ENCODE measurements around the gene SEC61B. TPM values are rescaled to one million over a fixed set of nuclear protein-coding genes. Genes with fewer than 3 reads are reported as not detected.

Gene SEC61B
- total RNA-seq, 4 donors from 2014 or later, result 78.8 to 143 (median 117) TPM

DNA sequence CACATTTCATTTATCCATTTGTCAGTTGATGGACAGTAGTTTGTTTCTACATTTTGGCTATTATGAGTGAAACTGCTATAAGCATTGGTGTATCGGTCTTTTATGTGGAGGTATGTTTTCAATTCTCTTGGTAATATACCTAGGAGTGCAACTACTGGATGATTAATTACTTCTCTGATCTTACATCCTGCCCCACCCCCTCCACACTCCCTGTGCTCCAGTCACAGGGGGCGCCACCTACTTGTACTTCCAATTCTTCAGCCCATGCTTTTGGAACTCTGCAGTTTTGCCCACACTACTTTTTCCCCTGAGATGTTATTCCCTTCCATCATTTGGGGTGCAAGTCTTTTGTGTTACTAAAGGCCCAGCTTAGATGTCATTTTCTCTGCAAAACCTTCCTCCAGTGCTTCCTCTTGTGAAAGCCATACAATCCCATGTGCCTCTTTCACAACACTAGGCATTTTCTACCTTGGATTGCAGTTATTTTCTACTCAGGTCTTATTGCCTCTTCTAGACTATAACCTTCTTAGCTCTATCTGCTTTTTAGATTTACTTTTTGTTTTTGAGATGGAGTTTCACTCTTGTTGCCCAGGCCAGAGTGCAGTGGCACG lies 42.1 kb downstream of the SEC61B start:
- no peak overlapping the region for H3K27ac ChIP-seq
- 84 to 97% methylated on average over 3 of the region's 3 CpGs for WGBS, 2 donors
- intact Hi-C loops (cut with DNase I), result no loop called here
- TF ChIP-seq, protein P1, sequence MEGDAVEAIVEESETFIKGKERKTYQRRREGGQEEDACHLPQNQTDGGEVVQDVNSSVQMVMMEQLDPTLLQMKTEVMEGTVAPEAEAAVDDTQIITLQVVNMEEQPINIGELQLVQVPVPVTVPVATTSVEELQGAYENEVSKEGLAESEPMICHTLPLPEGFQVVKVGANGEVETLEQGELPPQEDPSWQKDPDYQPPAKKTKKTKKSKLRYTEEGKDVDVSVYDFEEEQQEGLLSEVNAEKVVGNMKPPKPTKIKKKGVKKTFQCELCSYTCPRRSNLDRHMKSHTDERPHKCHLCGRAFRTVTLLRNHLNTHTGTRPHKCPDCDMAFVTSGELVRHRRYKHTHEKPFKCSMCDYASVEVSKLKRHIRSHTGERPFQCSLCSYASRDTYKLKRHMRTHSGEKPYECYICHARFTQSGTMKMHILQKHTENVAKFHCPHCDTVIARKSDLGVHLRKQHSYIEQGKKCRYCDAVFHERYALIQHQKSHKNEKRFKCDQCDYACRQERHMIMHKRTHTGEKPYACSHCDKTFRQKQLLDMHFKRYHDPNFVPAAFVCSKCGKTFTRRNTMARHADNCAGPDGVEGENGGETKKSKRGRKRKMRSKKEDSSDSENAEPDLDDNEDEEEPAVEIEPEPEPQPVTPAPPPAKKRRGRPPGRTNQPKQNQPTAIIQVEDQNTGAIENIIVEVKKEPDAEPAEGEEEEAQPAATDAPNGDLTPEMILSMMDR (IDR thresholded peaks at IDR 0.05), result peak in 1 of 6 experiments; percentile 37
- TF ChIP-seq POLR2A (IDR thresholded peaks at IDR 0.05), result no peak
- no peaks in the 10 kb centered on the region for H3K27me3 ChIP-seq
- no peaks in the 10 kb centered on the region for H3K36me3 ChIP-seq
- no peak overlapping the region for H3K4me3 ChIP-seq
- no peaks in the 10 kb centered on the region for H3K9me3 ChIP-seq
- no peak for DNase-seq
- peaks cover 15 to 18% (median 16%) of the 10 kb centered on the region in 3 donors for H3K4me1 ChIP-seq

DNA sequence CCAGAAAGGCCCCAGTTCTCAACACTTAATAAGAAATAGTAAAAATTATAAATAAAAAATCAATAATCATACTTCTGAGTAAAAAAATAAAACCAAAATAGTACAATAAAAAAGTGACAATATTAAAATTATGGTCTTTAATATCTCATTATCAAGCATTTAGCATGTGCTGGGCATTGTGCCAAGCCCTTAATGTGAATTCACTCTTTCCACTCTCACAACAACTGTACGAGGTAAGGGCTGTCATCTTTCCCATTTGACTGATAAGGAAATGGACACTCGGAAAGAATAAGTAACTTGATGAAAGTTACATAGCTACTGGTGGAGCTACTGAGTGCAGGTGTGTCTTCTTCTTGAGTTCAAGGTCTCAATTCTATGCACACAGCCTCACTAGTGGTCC lies 43.6 kb downstream of the SEC61B start:
- 49 to 60% methylated on average over 2 of the region's 2 CpGs for WGBS, 2 donors
- Histone ChIP-seq H3K36me3 (no peaks in the 10 kb centered on the region), H3K27ac (no peak overlapping the region), H3K4me1 (peaks cover 6 to 8% (median 8%) of the 10 kb centered on the region in 3 donors), H3K27me3 (no peaks in the 10 kb centered on the region), H3K4me3 (no peak overlapping the region), H3K9me3 (no peaks in the 10 kb centered on the region)
- TF ChIP-seq, protein P1 (IDR thresholded peaks at IDR 0.05), result no peak
- no peak for TF ChIP-seq POLR2A (IDR thresholded peaks at IDR 0.05)
- intact Hi-C loops (cut with DNase I), result no loop called here
- no peak for DNase-seq

DNA sequence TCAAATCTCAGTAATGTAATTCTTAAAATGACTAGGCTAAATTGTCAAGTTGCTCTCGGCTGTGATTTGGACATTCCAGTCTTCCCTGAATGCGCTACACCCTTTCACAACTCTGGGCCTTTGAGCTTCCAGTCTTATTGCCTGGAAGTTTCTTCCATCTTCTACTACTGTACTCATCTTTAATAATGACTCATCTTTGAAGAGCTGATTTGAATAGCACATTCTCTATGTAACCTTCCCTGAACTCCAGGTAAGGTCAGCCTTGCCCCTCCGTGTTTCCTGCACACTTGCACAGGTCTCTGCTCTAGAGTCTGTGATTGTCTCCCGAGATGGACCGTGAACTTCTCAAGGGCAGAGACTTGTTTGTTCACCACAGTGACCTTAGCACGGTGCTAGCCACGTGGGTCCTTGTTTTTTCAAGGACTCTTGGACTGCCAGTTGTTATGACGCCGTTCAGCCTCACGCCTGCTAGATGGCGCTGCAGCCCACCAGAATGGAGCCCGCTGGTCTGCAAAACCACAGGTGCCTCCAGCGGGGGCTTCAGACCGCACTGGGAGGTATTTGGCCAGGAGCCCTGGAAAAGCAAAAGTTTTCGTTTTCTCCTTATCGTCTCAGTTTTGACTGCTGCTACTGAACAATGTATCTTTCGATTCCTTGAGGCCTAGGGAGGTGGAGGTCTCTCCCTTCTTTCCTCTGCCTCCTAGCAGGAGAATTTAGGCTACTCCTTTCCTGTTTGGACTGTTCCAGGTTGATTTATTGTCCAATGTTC lies 44.4 kb downstream of the SEC61B start:
- H3K36me3 ChIP-seq, result no peaks in the 10 kb centered on the region
- H3K4me1 ChIP-seq, result peaks cover 6 to 8% (median 8%) of the 10 kb centered on the region in 3 donors
- 16 to 18% methylated on average over 12 to 17 of the region's 17 CpGs for WGBS, 2 donors
- H3K4me3 ChIP-seq, result peak overlapping the region in 2 of 4 donors; percentile 3 to 26
- intact Hi-C loops (cut with DNase I), result no loop called here
- no peaks in the 10 kb centered on the region for H3K9me3 ChIP-seq
- H3K27me3 ChIP-seq, result no peaks in the 10 kb centered on the region
- no peak for DNase-seq
- H3K27ac ChIP-seq, result no peak overlapping the region
- TF ChIP-seq POLR2A (IDR thresholded peaks at IDR 0.05), result no peak
- TF ChIP-seq, protein P1 (IDR thresholded peaks at IDR 0.05), result peak; percentile 65 to 84 (median 78)

GRCh38 chr9:99269416-99269815 lies 47.3 kb downstream of the SEC61B start:
- peaks cover 6 to 8% (median 8%) of the 10 kb centered on the region in 3 donors for H3K4me1 ChIP-seq
- no peak overlapping the region for H3K4me3 ChIP-seq
- no peaks in the 10 kb centered on the region for H3K9me3 ChIP-seq
- no peak overlapping the region for H3K27ac ChIP-seq
- H3K27me3 ChIP-seq, result no peaks in the 10 kb centered on the region
- WGBS, 2 donors, result 42 to 55% methylated on average over 3 of the region's 3 CpGs
- TF ChIP-seq, protein P1 (IDR thresholded peaks at IDR 0.05), result no peak
- TF ChIP-seq POLR2A (IDR thresholded peaks at IDR 0.05), result no peak
- intact Hi-C loops (cut with DNase I), result no loop called here
- no peak for DNase-seq
- H3K36me3 ChIP-seq, result no peaks in the 10 kb centered on the region

GRCh38 chr9:99270491-99270890 lies 48.4 kb downstream of the SEC61B start:
- Histone ChIP-seq H3K27ac (no peak overlapping the region), H3K4me3 (no peak overlapping the region)
- intact Hi-C loops (cut with DNase I), result no loop called here

More at GRCh38 chr9:99270491-99270890, 48.4 kb downstream of the SEC61B start:
- H3K4me1 ChIP-seq, result peaks cover 6 to 8% (median 8%) of the 10 kb centered on the region in 3 donors
- no peaks in the 10 kb centered on the region for H3K9me3 ChIP-seq
- no peaks in the 10 kb centered on the region for H3K27me3 ChIP-seq
- no peaks in the 10 kb centered on the region for H3K36me3 ChIP-seq
- 62 to 63% methylated on average over 3 of the region's 3 CpGs for WGBS, 2 donors
- DNase-seq, result no peak
- no peak for TF ChIP-seq POLR2A (IDR thresholded peaks at IDR 0.05)
- TF ChIP-seq, protein P1 (IDR thresholded peaks at IDR 0.05), result no peak
